Tibial nerve (tissue), 4 donors: ENCODE measurements around the gene LCLAT1.

Experiments
- CTCF ChIP-seq, 5 experiments: fragments of 200-600 bp in 3 of 5; fragments of 450-650 bp in 2 of 5; sonication (generic) in 3 of 5; IDR thresholded peaks; one replicate each; pipeline ENCODE4 v1.5.1; 2016 to 2019; ENCODE audit warnings: antibody characterized with exemption in 5 of 5, mild to moderate bottlenecking in 3 of 5, moderate library complexity in 2 of 5
- EP300 ChIP-seq, 2 donors: sonication (generic); formaldehyde crosslinking; IDR thresholded peaks; one replicate each; pipeline ENCODE4 v1.6.1; 2017; ENCODE audit warnings: antibody characterized with exemption in 2 of 2, mild to moderate bottlenecking in 1 of 2

DNA sequence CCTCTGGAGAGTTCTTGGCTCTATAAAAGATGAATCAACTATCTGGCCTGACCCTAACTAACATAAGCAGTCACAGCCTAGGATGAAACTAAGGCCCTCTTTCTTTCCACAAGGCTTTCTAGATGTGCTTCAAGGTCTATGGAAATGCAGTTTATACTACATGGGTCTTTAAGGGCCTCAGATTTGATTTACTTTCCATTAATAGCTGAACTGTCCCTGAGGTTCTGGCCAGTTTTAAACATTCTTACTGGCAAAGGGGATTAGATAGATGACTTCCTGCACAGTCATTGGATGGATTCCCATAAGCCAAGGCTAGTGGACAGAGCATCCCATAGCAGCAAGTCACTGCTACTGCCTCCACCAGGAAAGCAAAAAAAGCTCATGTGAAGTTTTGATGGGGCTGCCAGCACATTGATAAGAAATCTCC lies 38.1 kb upstream of the LCLAT1 start:
- TF ChIP-seq CTCF (IDR thresholded peaks at IDR 0.05) (no peak), EP300 (IDR thresholded peaks at IDR 0.05) (no peak)
